ENCODE measurements around the gene CHRND.

CHRND gene

DNA sequence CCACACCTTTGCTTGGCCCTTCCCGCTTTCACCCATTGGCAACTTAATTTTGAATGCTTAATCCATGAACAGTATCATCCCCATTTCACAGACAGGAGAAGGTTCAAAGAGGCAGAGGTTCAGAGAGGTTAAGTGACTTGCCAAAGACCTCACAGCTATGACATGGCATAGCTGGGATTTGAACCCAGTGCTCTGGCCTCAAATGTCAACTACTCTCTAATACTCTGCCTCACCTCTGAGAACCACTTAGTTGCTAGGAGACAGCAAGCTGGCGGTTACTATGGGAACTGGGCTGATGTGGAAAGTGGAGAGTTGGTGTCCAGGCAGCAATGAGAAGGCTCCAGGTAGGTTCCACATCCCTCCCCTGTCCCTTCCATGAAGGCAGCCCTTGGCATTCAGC is 21.5 kb upstream of the CHRND start:
- no peak for DNase-seq

DNA sequence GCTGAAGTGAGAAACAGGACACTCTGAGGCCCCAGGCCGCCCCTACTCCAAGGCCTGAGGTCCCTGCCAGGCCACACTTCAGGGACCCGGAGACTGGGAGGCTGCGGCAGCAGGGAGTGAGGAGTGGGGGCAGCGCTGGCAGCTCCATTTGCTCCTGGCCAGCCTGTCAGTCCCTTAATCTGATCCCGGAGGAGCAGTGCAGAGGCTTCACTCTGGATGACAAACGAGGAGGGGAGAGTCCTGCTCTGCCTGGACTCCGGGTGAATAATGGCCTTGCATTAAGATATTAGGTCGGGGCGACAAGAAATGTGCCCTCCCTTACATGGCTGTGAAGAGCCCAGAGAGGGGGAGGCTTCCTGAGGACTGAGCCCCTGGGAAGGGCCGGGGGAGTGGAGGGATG is 20.1 kb upstream of the CHRND start:
- no peak for DNase-seq

DNA sequence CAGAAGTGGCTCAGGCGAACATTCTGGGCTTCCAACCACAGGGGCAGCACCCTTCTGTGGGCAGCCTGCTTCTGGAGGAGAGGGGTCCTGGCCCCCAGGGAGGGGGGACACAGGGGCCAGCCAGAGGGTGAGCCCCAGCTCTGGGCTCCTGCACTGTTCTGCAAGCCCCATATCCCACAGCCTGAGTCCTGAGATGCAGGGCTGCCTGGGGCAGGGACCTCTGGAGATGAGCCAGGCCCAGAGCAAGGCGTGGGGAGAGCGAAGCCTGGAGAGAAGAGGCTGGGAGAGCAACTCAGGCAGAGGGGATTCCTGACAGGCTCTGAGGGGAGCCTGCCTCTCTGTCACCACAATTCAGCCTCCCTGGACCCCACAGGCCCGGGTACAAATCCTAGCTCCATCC is 19.3 kb upstream of the CHRND start:
- DNase-seq: no peak

- DNase-seq: no peak
Observed at GRCh38 chr2:232508251-232508650, 17.7 kb upstream of the CHRND start.

DNA sequence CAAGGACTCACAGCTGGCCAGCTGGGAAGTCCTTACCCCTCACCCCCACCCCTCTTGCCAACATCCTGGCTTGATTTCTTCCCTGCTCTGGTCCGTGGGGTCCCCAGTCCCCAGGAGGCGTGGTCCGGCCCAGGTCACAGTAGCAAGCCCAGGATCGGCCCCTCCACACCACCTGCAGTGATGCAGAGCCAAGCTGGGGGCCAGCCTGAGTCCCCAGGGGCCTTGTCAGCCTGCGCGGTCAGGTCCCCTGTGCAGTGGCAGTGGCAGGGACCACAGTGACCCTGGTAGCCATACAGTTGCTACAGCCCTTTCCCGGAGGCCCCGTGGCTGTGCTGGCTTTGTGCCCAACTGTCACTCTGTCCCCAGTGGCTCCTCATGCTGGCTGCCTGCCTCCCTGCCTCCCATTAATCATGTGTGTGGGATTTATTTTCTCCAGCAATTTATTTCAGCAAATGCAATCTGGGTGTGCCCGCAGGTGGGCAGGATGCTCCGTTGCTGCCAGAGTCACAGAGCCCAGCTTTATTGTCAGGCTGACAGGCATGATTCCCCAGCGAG is 14.5 kb upstream of the CHRND start:
- no peak for DNase-seq

DNA sequence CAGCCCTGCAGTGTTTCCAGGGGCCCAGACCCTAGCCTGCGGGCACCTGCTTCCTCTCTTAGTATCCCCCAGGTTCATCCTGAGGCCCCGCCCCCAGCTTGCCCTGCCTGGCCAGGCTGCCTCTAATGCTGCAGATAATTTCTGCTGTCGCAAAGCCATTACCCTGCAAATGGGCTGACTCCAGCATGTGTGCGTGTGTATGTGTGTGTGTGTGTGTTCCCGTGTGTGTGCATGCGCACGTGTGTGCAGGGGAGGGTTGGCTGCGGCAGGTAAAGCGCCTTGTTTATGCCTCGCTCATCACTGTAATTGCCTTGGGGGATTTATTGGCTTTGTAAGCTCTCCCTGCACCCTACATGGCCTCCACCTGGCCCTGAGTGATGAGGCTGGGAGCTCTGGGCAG is 13.4 kb upstream of the CHRND start:
- no peak for DNase-seq

GRCh38 chr2:232513353-232513752 is 12.6 kb upstream of the CHRND start:
- no peak for DNase-seq

DNA sequence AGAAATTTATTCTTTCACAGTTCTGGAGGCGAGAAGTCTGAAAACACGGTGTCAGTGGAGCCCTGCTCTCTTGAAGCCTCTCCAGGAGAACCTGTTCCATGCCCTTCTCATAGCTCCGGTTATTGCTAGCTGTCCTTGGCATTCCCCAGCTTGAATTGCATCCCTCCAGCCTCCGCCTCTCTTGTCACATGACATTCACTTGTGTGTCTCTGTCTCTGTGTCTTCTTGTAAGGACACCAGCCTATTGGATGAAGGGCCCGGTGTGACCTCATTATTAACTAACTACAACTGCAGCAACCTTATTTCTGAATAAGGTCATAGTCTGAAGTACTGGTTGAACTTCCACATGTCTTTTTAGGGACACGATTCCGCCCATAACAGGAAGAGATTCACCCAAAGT is 10.3 kb upstream of the CHRND start:
- no peak for DNase-seq

DNA sequence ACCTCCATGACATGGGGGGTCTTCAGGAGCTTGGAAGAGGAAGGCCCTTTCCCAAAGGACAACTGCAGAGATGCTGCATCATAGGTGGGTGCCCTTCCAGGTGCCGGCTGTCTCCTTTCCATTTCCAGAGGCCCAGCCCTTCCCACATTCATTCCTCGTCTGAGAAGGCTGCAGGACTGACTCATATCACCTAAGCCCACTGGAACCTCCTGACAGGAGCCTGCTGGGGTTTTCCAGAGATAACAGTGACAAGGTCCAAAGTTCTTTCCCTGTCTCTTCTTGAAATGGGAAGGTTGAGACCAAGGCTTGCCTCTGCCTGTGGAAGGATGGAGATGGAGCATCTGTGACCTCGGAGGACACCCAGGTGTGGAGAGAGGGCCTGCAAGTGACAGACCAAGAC is 9.4 kb upstream of the CHRND start:
- DNase-seq: no peak

GRCh38 chr2:232518844-232519243 is 7.1 kb upstream of the CHRND start:
- no peak for DNase-seq

GRCh38 chr2:232519581-232520438 is 6.2 kb upstream of the CHRND start, which contains the start of gene PRSS56:
PRSS56 (plus strand) TSS chr2:232520388; CDS start chr2:232520599, 211 bp downstream.
- no peak for DNase-seq

GRCh38 chr2:232520489-232520888 is 5.5 kb upstream of the CHRND start:
- no peak for DNase-seq

DNA sequence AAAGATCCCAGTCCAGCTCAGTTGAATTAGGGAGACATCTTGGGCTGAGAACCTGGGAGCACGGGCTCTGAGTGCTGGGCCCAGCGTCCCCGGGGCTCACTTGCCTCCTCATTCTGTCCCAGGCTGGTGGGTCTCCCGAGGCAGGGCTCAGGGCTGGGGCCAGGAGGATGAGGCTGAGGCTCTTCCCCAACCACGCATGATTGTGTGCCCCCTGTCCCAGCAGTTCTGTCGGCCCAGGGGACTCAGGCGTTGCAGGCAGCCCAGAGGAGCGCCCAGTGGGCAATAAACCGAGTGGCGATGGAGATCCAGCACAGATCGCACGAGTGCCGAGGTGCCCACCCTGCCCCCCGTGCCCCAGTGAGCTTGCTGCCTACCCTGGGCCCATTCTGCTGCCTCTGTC is 4.9 kb upstream of the CHRND start:
- no peak for DNase-seq

DNA sequence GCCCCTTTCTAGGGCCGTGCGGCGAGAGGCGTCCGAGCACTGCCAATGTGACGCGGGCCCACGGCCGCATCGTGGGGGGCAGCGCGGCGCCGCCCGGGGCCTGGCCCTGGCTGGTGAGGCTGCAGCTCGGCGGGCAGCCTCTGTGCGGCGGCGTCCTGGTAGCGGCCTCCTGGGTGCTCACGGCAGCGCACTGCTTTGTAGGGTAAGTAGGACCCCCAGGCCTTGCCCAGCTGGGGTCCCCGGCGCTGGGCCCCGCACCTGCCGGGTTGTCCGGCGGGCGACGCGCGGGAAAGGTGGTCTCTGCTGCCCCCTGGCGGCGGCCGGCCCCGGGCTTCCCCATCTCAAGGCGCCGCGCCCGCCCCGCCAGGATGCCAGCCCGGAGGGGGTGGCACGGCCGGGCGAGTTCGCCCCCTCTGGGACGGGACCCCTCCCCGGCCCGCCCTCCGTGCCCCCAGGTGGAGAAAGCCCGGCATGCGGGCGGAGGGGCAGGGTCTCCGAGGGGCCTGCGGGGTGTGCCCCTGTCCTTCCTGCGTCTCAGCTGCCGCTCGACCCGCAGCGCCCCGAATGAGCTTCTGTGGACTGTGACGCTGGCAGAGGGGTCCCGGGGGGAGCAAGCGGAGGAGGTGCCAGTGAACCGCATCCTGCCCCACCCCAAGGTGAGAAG is 3.9 kb upstream of the CHRND start:
- peak; percentile 95 for DNase-seq

- no peak for DNase-seq
Observed at GRCh38 chr2:232522623-232523401, 3.1 kb upstream of the CHRND start.

DNA sequence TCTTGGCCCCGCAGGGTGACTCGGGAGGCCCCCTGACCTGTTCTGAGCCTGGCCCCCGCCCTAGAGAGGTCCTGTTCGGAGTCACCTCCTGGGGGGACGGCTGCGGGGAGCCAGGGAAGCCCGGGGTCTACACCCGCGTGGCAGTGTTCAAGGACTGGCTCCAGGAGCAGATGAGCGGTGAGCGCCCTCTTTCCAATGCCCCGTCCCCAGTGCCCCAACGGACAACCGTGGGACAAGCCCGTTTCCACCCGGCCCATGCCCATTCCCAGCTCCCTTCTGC is 2.6 kb upstream of the CHRND start:
- no peak for DNase-seq

GRCh38 chr2:232523682-232524597 is 2.0 kb upstream of the CHRND start:
- DNase-seq: peak; percentile 74

DNA sequence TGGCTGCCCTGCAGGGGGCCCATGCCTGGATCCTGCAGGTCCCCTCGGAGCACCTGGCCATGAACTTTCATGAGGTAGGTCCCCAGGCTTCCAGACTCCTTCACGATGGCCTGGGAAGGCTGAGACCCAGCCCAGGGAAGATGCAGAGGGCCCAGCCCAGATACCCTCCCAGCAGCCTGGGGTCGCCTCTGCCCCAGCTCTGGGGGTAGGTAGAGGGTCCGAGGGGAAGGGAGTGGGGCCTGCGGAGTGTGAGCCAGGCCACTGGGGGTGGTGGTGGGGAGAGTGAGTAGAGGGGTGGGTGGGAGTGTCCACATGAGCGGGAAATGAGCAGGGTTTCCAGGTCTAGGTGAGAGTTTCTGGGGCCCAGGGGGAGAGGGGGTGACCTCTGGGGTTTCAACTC is 1.2 kb upstream of the CHRND start:
- no peak for DNase-seq

DNA sequence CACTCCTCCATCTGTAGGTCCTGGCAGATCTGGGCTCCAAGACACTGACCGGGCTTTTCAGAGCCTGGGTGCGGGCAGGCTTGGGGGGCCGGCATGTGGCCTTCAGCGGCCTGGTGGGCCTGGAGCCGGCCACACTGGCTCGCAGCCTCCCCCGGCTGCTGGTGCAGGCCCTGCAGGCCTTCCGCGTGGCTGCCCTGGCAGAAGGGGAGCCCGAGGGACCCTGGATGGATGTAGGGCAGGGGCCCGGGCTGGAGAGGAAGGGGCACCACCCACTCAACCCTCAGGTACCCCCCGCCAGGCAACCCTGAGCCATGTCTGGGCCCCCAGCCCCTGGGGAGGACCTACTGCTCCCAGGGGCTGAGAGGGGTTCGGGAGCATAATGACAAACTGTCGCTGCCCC is 761 bp upstream of the CHRND start:
- DNase-seq: no peak

DNA sequence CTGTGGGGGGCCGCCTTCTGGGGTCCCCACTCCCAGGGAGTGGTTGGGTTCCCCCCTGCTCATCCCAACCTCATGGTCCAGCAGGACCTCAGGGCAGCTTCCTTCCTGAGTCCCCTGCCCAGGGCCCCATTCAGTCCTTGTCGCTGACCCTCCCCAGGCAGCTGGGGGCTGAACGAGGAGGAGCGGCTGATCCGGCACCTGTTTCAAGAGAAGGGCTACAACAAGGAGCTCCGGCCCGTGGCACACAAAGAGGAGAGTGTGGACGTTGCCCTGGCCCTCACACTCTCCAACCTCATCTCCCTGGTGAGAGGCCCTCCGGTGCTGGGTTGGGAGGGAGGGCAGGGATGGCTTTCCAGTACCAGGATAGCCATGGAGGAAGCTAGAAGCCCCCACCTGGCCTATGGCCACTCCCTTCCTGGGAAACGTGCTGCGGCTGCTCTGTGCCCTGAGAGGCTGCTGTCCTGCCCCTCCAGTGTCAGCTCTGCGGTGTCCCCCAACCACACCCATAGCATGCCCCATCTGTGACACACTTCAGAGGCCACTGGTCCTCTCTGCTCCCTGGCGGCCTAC is 497 bp downstream of the CHRND start:
- DNase-seq: no peak

DNA sequence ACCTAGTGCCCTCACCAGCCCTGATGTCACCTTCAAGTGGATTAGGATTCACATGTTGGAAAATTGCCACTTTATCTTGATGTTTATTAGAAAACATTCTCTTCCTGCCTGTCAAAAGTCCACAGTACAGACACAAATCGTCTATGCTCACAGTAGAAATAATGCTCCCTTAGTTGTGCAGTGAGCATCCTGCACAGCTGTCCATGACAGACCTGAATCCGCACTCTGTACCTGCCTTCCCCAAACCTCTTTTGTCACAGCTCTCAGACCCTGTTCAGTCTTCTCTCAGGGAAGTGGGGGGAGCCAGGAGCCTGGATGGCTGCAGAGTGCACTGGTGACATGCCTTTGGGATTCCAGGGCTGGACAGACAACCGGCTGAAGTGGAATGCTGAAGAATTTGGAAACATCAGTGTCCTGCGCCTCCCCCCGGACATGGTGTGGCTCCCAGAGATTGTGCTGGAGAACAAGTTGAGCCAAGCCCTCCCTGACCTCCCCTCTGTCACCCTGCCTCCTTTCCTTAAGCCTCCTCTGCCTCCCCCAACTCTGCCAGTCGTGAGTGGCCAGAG is 2.0 kb downstream of the CHRND start:
- DNase-seq: no peak
